ENCODE results near the gene VWA8.
A peak's percentile ranks its signal among the peaks of the same experiment; 100 is the strongest.

Gene VWA8

DNA sequence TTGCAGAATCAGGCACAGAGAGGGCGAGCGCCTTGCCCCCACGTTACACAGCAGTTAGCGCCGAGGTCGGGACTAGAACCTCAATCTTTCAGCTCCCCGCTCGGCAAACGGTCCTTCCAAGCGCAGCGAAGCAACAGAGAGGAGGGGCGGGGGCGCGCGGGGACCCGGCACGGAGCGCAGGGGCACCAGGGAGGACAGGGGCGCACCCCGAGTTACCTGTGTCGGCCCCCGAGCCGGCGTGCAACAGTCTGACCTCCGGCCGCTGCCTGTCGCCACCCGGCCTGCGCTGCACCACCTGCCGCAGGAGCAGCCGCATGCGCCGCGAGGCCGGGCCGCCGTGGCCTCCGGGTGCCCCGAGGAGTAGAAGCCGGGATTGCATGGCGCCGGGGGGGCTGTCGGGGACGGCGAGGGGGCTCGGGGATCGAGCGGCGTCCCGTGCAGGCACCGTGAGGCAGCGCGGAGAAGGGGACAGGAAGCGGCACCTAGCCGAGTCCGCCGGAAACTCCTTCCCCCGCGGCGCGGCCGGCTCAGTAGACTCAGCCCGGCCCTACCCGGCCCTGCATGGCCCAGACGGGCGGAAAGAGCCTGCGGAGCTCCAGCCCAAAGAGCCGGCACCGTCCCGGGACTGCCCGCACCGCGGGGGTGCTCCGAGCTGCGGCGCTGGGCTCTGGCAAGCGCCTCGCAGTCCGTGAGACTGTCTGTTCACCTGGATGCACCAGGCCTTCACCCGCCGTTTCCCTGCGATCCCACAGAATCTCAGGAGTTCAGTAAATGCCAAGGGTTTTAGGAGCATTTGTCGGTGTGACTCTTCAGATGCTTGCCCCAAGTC lies at the start of gene VWA8 (continued):
- TF ChIP-seq, protein P1, sequence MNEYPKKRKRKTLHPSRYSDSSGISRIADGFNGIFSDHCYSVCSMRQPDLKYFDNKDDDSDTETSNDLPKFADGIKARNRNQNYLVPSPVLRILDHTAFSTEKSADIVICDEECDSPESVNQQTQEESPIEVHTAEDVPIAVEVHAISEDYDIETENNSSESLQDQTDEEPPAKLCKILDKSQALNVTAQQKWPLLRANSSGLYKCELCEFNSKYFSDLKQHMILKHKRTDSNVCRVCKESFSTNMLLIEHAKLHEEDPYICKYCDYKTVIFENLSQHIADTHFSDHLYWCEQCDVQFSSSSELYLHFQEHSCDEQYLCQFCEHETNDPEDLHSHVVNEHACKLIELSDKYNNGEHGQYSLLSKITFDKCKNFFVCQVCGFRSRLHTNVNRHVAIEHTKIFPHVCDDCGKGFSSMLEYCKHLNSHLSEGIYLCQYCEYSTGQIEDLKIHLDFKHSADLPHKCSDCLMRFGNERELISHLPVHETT (tag by site-specific recombination; IDR thresholded peaks at IDR 0.05), result peak; percentile 50; the same call in 1 of the 2 replicates
- TF ChIP-seq ZNF292 (tag by site-specific recombination; IDR thresholded peaks at IDR 0.05; ENCODE audit: borderline replicate concordance, low read depth) (no peak), SP2 (tag by site-specific recombination; IDR thresholded peaks at IDR 0.05) (peak; percentile 45), KLF10 (tag by site-specific recombination; IDR thresholded peaks at IDR 0.05) (0 out of 2 replicates have a peak, but pooled peaks have one; percentile 27), MYNN (tag by site-specific recombination; IDR thresholded peaks at IDR 0.05; ENCODE audit: borderline replicate concordance) (peak; percentile 54; the same call in 1 of the 2 replicates), ZNF24 (tag by site-specific recombination; IDR thresholded peaks at IDR 0.05) (peak; percentile 58; the same call in 1 of the 2 replicates), ZSCAN23 (tag by site-specific recombination; IDR thresholded peaks at IDR 0.05) (no peak), ZNF514 (tag by site-specific recombination; IDR thresholded peaks at IDR 0.05) (no peak), ZNF10 (tag by site-specific recombination; IDR thresholded peaks at IDR 0.05) (peak; percentile 68), ZNF792 (tag by site-specific recombination; IDR thresholded peaks at IDR 0.05) (no peak), ZNF600 (tag by site-specific recombination; IDR thresholded peaks at IDR 0.05) (peak; percentile 96), ZNF423 (tag by site-specific recombination; IDR thresholded peaks at IDR 0.05) (0 out of 2 replicates have a peak, but pooled peaks have one; percentile 13), OSR2 (tag by site-specific recombination; IDR thresholded peaks at IDR 0.05) (no peak), ZNF37A (tag by site-specific recombination; IDR thresholded peaks at IDR 0.05) (no peak), IKZF3 (tag by site-specific recombination; IDR thresholded peaks at IDR 0.05) (peak; percentile 64), ZSCAN30 (tag by site-specific recombination; IDR thresholded peaks at IDR 0.05) (peak; percentile 98), ZNF776 (tag by site-specific recombination; IDR thresholded peaks at IDR 0.05; ENCODE audit: borderline replicate concordance) (no peak), ZNF335 (tag by site-specific recombination; conservative IDR thresholded peaks at IDR 0.05) (peak; percentile 72), ZNF501 (tag by site-specific recombination; IDR thresholded peaks at IDR 0.05) (peak; percentile 92), ZNF140 (tag by site-specific recombination; IDR thresholded peaks at IDR 0.05) (no peak), ZBTB21 (tag by site-specific recombination; IDR thresholded peaks at IDR 0.05) (0 out of 2 replicates have a peak, but pooled peaks have one; percentile 11), MEIS1 (CRISPR knock-in tag; IDR thresholded peaks at IDR 0.05; ENCODE audit: borderline replicate concordance) (no peak), ZNF521 (tag by site-specific recombination; IDR thresholded peaks at IDR 0.05) (no peak)
- TF ChIP-seq, protein P2, sequence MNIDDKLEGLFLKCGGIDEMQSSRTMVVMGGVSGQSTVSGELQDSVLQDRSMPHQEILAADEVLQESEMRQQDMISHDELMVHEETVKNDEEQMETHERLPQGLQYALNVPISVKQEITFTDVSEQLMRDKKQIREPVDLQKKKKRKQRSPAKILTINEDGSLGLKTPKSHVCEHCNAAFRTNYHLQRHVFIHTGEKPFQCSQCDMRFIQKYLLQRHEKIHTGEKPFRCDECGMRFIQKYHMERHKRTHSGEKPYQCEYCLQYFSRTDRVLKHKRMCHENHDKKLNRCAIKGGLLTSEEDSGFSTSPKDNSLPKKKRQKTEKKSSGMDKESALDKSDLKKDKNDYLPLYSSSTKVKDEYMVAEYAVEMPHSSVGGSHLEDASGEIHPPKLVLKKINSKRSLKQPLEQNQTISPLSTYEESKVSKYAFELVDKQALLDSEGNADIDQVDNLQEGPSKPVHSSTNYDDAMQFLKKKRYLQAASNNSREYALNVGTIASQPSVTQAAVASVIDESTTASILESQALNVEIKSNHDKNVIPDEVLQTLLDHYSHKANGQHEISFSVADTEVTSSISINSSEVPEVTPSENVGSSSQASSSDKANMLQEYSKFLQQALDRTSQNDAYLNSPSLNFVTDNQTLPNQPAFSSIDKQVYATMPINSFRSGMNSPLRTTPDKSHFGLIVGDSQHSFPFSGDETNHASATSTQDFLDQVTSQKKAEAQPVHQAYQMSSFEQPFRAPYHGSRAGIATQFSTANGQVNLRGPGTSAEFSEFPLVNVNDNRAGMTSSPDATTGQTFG (tag by site-specific recombination; IDR thresholded peaks at IDR 0.05; ENCODE audit: borderline replicate concordance), result no peak
- TF ChIP-seq, protein P3, sequence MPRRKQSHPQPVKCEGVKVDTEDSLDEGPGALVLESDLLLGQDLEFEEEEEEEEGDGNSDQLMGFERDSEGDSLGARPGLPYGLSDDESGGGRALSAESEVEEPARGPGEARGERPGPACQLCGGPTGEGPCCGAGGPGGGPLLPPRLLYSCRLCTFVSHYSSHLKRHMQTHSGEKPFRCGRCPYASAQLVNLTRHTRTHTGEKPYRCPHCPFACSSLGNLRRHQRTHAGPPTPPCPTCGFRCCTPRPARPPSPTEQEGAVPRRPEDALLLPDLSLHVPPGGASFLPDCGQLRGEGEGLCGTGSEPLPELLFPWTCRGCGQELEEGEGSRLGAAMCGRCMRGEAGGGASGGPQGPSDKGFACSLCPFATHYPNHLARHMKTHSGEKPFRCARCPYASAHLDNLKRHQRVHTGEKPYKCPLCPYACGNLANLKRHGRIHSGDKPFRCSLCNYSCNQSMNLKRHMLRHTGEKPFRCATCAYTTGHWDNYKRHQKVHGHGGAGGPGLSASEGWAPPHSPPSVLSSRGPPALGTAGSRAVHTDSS (tag by site-specific recombination; IDR thresholded peaks at IDR 0.05), result no peak
- TF ChIP-seq, protein P4, sequence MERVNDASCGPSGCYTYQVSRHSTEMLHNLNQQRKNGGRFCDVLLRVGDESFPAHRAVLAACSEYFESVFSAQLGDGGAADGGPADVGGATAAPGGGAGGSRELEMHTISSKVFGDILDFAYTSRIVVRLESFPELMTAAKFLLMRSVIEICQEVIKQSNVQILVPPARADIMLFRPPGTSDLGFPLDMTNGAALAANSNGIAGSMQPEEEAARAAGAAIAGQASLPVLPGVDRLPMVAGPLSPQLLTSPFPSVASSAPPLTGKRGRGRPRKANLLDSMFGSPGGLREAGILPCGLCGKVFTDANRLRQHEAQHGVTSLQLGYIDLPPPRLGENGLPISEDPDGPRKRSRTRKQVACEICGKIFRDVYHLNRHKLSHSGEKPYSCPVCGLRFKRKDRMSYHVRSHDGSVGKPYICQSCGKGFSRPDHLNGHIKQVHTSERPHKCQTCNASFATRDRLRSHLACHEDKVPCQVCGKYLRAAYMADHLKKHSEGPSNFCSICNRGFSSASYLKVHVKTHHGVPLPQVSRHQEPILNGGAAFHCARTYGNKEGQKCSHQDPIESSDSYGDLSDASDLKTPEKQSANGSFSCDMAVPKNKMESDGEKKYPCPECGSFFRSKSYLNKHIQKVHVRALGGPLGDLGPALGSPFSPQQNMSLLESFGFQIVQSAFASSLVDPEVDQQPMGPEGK (tag by site-specific recombination; IDR thresholded peaks at IDR 0.05), result peak; percentile 78
- TF ChIP-seq, protein P5, sequence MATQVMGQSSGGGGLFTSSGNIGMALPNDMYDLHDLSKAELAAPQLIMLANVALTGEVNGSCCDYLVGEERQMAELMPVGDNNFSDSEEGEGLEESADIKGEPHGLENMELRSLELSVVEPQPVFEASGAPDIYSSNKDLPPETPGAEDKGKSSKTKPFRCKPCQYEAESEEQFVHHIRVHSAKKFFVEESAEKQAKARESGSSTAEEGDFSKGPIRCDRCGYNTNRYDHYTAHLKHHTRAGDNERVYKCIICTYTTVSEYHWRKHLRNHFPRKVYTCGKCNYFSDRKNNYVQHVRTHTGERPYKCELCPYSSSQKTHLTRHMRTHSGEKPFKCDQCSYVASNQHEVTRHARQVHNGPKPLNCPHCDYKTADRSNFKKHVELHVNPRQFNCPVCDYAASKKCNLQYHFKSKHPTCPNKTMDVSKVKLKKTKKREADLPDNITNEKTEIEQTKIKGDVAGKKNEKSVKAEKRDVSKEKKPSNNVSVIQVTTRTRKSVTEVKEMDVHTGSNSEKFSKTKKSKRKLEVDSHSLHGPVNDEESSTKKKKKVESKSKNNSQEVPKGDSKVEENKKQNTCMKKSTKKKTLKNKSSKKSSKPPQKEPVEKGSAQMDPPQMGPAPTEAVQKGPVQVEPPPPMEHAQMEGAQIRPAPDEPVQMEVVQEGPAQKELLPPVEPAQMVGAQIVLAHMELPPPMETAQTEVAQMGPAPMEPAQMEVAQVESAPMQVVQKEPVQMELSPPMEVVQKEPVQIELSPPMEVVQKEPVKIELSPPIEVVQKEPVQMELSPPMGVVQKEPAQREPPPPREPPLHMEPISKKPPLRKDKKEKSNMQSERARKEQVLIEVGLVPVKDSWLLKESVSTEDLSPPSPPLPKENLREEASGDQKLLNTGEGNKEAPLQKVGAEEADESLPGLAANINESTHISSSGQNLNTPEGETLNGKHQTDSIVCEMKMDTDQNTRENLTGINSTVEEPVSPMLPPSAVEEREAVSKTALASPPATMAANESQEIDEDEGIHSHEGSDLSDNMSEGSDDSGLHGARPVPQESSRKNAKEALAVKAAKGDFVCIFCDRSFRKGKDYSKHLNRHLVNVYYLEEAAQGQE (tag by site-specific recombination; IDR thresholded peaks at IDR 0.05), result peak; percentile 52; the same call in 1 of the 2 replicates
- TF ChIP-seq, protein P6, sequence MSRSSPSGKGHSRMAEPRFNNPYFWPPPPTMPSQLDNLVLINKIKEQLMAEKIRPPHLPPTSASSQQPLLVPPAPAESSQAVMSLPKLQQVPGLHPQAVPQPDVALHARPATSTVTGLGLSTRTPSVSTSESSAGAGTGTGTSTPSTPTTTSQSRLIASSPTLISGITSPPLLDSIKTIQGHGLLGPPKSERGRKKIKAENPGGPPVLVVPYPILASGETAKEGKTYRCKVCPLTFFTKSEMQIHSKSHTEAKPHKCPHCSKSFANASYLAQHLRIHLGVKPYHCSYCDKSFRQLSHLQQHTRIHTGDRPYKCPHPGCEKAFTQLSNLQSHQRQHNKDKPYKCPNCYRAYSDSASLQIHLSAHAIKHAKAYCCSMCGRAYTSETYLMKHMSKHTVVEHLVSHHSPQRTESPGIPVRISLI (tag by site-specific recombination; IDR thresholded peaks at IDR 0.05), result no peak
